ENCODE measurements around the gene SHISAL1.

SHISAL1 gene

DNA sequence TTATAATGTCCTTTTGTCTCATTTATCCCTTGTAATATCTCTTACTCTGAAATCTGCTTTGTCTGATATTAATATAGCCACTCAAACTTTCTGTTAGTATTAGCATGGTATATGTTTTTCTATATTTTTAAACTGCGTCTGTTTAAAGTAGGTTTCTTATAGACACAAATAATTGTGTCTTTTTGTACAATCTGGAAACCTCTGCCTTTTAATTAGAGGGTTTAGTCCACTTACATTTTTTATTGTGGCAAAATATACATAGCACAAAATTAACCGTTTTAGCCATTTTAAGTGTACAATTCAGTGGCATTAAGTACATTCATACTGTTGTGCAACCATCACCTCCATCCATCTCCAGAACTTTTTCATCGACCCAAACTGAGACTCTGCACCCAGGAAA is 103.4 kb downstream of the SHISAL1 start:
- no peak for DNase-seq (ENCODE audit: low read depth in 2 of 2)

DNA sequence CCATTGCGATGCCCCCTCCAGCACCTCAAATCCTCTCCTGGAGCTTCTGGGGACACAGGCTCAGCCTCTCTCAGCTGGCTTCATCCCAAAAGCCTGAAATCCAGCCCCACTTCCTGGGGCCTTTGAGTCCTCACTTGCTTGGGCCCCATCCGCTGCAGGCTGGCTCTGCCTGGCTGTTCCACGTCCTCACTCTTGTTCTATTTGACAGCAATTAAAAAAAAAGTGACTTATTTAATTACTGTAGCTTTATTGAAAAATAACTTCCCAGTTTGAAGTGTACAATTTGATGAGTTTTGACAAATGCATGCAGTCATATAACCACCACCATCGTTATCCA is 104.8 kb downstream of the SHISAL1 start:
- DNase-seq (ENCODE audit: low read depth in 2 of 2) = no peak

DNA sequence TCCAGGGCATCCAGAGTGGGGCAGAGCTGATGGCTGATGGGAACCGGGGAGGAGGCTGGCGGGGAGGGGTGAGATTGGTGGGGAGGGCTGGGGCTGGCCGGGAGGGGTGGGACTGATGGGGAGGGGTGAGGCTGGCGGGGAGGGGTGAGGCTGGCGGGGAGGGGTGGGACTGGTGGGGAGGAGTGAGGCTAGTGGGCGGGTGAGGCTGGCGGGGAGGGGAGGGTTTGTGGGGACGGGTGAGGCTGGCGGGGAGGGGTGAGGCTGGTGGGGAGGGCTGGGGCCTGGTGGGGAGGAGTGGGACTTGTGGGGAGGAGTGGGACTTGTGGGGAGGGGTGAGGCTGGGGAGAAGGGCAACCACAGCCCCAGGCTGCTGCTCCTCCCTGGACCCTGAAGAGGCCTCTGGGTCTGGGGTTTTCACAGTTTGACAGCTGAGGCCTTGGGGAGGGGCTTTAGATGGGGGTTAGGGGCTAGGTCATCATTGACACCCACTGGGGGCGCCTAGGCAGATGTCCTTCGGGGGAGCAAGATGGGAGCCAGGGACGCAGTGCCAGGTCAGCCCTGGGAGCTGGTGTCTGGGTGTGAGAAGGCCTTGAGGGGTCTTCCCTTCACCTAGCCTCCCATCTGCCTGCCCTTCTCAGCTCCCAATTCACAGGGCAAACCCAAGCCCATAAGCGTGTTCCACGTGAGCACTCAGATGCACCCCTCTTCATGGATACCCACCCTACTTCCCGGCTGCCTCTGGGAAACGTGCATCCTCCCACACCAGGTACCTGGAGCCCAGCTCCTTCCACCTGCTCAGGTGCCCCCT is 105.4 kb downstream of the SHISAL1 start:
- no peak for DNase-seq (ENCODE audit: low read depth in 2 of 2)

DNA sequence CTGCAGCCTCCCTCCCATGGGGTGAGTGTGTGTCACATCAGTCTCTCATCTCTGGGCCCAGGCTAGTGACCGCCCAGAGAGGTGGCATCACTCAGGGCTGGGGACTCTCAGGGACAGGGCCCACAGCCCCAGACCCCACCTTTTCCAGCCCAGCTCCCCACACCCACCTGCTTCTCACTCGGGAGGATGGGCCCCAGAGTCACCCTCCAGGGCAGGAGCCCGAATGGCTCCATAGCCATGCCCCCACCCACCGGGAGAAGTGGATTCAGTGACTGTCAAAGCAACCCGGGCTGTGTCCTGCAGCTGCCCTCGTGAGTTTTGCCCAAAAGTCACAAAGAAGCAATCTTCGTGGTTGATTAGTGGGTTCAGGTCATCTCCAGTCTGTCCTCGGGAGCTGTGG is 106.1 kb downstream of the SHISAL1 start:
- no peak for DNase-seq (ENCODE audit: low read depth in 2 of 2)

DNA sequence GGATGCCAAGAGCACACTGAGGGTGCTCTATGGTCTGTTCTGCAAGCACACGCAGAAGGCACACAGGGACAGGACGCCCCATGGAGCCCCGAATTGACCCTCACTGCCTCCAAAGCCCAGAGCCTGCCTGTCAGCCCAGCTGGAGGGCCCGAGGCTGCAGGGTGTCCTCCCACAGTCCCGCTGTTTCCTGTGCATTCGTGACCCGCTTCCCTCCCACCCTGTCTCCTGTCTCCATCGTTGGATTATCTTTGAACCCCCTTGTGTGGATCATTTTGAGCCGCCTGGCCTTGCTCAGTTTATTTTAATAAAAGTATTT is 106.5 kb downstream of the SHISAL1 start:
- DNase-seq (ENCODE audit: low read depth in 2 of 2) = no peak

DNA sequence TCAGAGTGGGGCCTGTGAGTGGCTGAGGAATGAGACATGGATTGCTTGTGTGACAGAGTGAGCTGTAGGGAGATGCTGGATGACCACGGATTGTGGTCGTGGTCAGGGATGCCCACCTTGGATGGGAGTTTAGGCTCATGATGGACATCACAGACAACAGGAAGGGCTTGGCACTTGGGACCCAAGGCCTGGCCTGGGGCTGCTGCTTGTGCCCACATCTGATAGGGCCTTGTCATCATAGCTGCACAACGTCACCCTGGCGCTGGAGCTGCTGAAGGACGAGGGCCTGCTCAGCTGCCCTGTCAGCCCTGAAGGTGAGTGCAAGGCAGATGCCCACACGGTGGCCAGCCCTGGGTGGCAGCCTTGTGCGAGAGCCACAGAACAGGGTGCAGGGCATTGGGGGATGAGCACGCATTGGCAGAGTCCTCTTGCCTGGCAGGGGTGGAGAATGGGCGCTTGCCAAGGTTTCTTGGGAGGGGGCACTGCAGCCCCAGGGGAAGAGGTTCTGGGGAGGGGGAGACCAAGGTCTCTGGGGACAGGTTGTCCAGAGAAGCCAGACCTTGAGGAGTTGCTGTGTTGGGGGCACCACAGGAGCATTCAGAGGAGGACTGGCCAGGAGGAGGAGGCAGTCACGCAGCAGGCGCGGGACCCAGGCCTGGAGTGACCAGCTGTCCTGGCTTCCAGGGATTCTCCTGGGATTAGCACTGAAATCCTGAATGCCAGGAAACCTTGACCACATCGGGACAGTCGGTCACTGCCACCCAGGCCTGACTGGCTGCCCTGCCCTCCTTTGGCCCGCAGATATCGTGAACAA is 107.0 kb downstream of the SHISAL1 start:
- no peak for DNase-seq (ENCODE audit: low read depth in 2 of 2)

DNA sequence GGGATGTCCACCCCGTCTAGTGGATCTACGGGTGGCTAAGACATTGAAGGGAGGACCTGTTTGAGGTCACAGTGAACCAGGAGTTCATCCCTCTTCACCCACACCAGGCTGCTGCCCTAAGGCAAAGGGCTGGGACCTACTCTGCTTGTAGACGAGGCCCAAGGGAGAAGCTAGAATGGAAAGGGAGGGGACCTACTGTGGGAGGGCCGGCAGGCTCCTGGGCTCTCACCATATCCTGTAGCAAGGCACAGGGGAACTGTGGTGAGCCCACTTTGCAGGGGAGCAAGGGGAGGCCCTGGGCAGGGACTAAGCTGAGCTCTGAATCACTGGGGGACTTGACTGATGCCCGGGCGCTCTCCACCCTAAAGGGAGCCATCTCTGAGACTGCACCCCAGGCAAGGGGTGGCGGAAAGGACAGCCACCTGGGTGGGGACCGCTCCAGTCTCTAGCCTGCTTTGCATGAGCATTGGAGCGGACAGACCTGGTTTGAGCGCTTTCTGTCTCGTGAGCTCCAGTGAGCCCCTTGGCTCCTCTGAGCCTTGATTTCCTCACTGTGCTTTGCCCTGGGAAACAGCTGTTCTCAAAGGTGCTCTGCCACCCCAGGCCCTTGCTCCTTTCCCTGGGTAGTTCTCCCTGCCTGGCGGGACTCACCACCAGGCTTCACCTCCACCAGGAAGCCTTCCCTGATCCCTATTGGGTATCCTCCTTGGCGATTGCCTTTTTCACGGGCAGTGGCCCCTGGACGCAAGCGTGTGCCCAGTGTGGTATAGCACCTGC is 107.8 kb downstream of the SHISAL1 start:
- DNase-seq (ENCODE audit: low read depth in 2 of 2) = no peak

DNA sequence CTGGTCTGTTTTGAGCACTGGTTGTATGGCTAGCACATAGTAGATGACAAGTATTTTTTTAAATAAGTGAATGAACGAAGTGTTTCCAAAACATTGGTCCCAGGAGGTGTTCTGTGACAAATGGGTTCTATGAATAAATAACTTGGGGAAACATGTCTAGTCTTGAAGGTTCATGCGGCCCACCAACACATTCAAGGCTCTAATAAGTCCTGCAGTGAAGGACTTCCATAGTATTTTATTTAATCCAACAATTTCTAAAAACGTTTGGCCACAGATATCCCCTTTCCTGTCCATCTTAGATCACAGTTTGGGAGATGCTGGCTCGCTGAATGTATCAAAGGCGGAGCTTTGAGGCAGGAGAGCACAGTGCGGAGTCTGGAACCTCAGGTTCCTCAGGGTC is 109.5 kb downstream of the SHISAL1 start:
- no peak for DNase-seq (ENCODE audit: low read depth in 2 of 2)

DNA sequence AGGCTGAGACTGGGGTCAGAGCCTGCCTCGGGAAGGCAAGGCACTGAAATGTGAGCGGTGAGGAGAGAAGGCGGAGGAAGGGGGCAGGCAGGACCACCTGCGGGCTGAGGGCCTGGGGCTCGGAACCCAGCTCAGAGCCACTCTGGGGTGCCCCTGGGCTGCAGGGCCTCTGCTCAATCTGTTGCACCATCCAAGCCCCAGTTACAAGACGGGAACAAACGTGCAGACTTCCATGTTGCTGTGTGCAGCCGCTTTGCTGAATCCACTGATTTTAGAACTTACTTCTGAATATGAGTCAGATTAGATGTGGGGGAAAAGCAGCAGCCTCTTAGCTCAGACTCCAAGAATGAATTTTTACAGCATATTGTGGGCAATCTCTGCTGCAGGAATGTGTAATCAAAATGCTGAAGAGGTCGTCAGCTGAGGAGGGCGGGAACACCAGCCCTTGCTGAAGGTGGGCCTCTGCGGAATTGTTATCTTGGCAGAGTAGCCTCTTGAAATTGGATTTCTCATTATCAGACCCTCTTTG is 110.4 kb downstream of the SHISAL1 start:
- no peak for DNase-seq (ENCODE audit: low read depth in 2 of 2)

DNA sequence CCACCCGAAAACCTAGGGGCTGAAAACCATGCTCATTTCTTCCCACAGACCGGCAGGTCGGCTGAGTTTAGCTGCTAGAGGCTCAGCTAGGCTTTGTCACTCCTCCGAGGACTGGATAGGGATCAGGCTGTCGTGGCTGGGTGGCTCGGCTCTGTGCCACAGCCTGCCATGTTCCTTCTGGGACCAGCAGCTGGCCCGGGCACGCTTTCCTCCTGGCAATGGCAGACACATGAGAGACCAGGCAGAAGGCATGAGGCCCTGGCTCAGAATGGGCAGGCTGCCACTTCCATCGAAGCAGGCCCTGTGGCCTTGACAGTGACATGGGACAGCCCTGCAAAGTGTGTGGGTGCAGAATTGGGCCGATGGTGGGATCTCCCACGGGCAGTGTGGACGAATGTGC is 111.1 kb downstream of the SHISAL1 start:
- DNase-seq (ENCODE audit: low read depth in 2 of 2) = no peak

DNA sequence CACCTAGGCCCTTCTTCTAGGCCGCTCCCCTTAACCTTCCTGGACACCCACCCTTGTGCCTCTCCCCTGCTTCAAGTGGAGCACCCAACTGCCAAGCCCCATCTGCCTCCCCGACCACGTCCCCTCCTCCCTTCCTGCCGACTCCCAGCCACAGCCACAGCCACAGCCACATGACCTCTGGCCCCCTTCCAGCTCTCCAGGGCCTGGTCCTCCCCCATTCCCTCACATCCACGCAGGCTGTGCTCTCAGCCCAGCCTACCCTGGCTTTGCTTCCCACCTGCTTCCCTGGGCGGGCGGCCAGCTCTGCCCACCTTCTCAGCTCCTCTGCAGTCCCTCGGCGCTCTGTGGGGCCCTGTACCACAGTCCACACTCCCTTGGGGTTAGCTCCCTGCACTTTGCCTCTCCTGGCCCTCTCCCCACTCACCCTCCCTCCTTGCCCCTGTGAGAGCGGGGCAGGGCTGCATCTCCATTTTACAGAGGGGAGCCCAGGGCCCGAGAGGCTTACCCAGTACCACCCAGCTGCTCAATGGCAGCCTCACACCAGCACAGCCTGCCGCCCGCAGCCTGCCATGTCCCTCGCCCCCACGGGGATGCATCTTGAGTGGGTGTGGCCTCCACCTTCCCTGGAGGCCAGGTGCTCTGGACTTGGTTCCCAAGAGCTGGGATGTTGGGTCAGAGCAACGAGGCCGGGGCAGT is 111.7 kb downstream of the SHISAL1 start:
- DNase-seq (ENCODE audit: low read depth in 2 of 2) = no peak

DNA sequence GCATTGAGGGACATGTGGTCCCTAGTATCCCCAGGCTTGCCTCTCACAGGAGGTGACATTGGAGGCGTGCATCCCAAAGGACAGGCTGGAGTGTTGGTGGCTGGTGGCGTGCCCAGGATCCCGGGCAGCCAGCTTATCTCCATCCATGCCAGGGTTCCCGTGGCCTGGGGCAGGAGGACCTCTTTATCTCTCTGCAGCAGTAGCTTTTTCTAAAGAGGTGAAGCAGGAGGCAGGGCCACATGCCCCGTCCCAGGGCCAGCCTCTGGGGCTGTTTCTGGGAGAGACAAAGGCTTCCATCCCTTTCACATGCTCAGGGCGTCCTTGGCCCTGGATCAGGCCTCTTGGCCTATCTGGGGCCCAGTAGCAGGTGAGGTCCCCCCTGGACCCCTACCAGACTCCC is 112.3 kb downstream of the SHISAL1 start:
- no peak for DNase-seq (ENCODE audit: low read depth in 2 of 2)

DNA sequence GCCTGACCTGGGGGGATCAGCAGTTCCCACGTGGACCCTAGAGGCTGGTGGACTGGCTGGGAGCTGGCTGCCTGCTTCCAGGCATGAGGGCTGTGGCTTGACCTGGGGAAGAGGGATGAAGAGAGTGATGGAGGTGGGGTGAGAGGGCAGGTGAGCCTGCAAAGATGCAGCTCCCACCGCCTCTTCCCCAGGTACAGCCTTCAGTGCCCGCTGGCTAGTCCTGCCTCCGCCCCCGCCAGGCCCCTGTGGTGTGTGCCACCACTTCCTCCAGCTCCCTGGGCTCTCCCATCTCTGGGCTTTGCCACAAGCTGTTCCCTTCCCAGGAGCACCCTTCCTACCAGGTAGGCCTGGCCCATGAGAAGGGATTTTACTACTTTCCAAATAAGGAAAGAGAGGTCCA is 112.9 kb downstream of the SHISAL1 start:
- no peak for DNase-seq (ENCODE audit: low read depth in 2 of 2)

DNA sequence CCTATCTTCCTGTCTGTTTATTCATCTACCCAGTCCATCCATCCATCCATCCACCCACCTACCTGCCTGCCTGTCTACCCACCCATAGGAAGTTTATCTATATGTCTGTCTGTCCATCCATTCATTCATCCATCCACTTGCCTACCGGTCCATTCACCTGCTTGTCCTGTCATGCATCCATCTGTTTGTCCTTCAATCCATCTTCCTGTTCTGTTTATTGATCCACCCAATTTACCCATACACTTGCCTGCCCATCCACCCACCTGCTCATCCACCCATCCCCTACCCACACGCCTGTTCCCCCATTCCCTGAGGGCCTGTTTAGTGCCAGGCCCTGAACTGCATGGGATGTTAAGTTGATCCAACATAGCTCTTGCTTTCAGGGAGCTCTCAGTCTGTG is 113.6 kb downstream of the SHISAL1 start:
- no peak for DNase-seq (ENCODE audit: low read depth in 2 of 2)

DNA sequence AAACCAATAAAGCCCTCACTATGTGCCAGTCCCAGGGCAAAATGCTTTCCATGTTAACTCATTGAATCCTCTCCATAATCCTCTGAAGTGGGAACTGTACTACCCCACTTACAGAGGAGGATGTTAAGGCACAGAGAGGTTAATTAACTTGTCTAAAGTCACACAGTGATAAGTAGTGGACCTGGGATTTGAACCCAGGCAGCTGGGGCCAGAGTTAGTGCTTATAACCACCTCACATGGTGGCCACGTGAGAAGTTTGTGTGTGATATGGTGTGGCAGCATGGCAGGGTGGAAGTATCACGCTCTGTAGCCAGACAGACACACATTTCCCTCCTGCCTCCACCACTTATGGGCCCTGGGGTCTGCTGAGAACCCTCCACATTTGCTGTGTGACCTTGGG is 115.5 kb downstream of the SHISAL1 start:
- no peak for DNase-seq (ENCODE audit: low read depth in 2 of 2)

DNA sequence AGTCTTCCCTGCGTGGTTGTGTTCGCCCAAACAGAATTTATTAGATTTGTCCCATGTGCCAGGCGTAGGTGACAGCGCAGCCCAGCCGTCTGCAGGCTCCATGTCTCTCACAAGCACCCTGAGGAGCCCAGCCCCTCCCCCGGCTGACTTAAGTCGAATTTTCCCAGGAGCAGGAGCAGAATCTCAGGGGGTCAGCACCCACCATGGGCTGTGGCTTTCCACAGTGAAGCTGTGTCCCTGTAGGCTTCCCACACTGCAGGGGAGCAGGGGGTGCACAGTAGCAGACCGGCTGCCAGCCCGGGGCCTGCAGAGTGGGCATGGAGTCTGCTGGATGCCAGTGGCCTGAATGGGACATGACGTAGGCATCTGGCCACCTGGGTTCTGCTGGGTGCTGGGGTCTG is 116.0 kb downstream of the SHISAL1 start:
- DNase-seq (ENCODE audit: low read depth in 2 of 2) = no peak

DNA sequence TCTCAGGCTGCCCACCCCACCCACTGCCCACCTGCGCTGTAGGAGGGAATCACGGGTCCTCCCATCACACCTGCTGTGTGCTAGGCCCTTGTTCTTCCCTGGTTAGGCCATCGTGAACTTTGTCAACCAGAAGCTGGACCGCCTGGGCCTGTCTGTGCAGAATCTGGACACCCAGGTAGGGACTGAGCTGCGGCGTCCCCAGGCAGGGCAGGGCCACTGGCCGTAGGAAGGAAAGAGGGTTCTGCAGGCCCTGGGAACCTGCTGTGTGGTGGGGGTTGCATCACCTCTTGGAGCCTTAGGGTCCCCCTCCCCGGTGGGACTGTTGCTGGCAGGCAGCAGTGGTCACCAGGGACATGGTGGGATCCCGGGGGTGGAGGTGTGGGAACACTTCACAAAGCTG is 116.5 kb downstream of the SHISAL1 start:
- DNase-seq (ENCODE audit: low read depth in 2 of 2) = no peak

DNA sequence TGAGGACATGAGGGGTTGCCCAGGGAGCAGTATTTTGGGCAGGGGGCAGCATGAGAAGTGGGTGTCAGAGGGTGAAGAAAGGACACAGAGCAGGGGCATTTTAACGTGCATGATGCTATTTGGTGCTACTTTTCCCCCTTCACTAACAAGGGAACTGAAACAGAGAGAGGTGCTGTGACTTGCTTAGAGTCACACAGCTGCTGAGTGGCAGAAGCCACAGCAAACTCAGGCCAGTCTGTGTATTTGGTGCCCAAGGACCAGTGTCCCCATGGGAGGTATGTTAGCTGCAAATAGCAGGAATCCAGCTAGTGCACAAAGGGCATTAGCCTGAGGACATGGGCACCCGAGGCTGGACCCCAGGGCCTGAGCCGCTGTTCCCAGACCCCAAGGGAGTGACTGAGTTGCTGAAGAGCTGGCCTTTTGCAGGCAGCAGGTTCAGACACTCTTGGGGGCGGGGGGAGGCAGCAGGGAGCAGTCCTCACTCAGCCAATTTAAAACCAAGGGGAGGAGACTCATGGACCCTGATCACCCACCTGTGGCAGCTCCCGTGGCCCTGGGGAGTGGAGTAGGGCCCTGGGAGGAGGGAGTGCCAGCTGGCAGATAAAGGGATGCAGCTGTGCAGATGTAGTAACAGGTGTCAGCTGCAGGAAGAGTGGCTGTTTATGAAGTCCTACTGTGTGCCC is 117.4 kb downstream of the SHISAL1 start:
- no peak for DNase-seq (ENCODE audit: low read depth in 2 of 2)

DNA sequence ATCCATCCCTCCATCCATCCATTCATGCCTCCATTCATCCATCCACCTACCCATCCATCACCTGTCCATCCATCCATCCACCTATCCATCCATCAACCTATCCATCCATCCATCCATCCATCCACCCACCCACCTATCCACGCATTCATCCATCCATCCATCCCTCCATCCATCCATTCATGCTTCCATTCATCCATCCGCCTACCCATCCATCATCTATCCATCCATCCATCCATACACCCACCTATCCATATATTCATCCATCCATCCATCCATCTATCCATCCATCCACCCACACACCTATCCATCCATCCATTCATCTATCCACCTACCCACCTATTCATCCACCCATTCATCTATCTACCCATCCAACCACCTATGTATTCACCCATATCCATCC is 118.2 kb downstream of the SHISAL1 start:
- no peak for DNase-seq (ENCODE audit: low read depth in 2 of 2)

All from stimulated activated CD8-positive, alpha-beta memory T cell treated with anti-CD3 and anti-CD28 coated beads, Interleukin-2, amount 100 ng/mL, for 1 hour (primary cell).